Fibroblast of lung (primary cell): ENCODE results near the gene PDE6G. TPM values are rescaled to one million over a fixed set of nuclear protein-coding genes. Genes with fewer than 3 reads are reported as not detected.

Experiments used
- DNase-seq, 2 donors: peaks; one replicate each; pipeline versions ENCODE4 v3.0.0 to v3.0.0-alpha.2; 2010; ENCODE audit warnings: low read depth in 2 of 2
- H2AFZ ChIP-seq: 2 replicates; pipeline ENCODE4 v1.5.1; 2012; ENCODE audit warnings: low read length, control low read depth, inconsistent platforms
- H3K27ac ChIP-seq: 2 replicates; pipeline ENCODE4 v1.5.1; 2011; ENCODE audit warnings: low read length, control low read depth; ENCODE audit not compliant: insufficient read depth
- H3K27me3 ChIP-seq: 2 replicates; pipeline ENCODE4 v1.5.1; 2011; ENCODE audit warnings: mild to moderate bottlenecking, low read length; ENCODE audit not compliant: control insufficient read depth, insufficient read depth
- H3K36me3 ChIP-seq: 2 replicates; pipeline ENCODE4 v1.5.1; 2011; ENCODE audit warnings: low read length; ENCODE audit not compliant: control insufficient read depth, insufficient read depth
- H3K4me1 ChIP-seq: 2 replicates; pipeline ENCODE4 v1.5.1; 2011; ENCODE audit warnings: low read length; ENCODE audit not compliant: control insufficient read depth, insufficient read depth; ENCODE audit errors: extremely low read depth
- H3K4me2 ChIP-seq: 2 replicates; pipeline ENCODE4 v1.5.1; 2011; ENCODE audit warnings: low read length, control low read depth; ENCODE audit not compliant: insufficient read depth; ENCODE audit errors: extremely low read depth
- H3K4me3 ChIP-seq, 4 experiments: fragments of 200-600 bp in 1 of 4; sonication (generic) in 1 of 4; replicated peaks in 1 of 4; 2 replicates each; pipeline ENCODE4 v1.5.1; 2011 to 2016; ENCODE audit warnings: low read length in 4 of 4, low read depth in 3 of 4, mild to moderate bottlenecking in 3 of 4, control low read depth in 2 of 4, inconsistent platforms in 1 of 4, mixed read lengths in 1 of 4; ENCODE audit not compliant: insufficient read depth in 1 of 4; ENCODE audit errors: control extremely low read depth in 1 of 4
- H3K79me2 ChIP-seq: 2 replicates; pipeline ENCODE4 v1.5.1; 2012; ENCODE audit warnings: mild to moderate bottlenecking, low read length, inconsistent platforms; ENCODE audit not compliant: control insufficient read depth, insufficient read depth
- H3K9ac ChIP-seq: 2 replicates; pipeline ENCODE4 v1.5.1; 2011; ENCODE audit warnings: mild to moderate bottlenecking, low read length, control low read depth; ENCODE audit not compliant: insufficient read depth
- H3K9me3 ChIP-seq: 2 replicates; pipeline ENCODE4 v1.5.1; 2012; ENCODE audit warnings: low read depth, low read length; ENCODE audit not compliant: control insufficient read depth, insufficient read depth
- H4K20me1 ChIP-seq: 2 replicates; pipeline ENCODE4 v1.5.1; 2011; ENCODE audit warnings: low read length; ENCODE audit not compliant: control insufficient read depth, insufficient read depth; ENCODE audit errors: extremely low read depth
- CTCF ChIP-seq, 2 donors: IDR thresholded peaks in 1 of 2; conservative IDR thresholded peaks in 1 of 2; 1 replicate in 1 of 2; 2 replicates in 1 of 2; pipeline ENCODE4 v1.5.1; 2011 to 2012; ENCODE audit warnings: low read length in 2 of 2, control low read depth in 1 of 2, inconsistent platforms in 1 of 2, low read depth in 1 of 2, mild to moderate bottlenecking in 1 of 2
- EZH2 ChIP-seq: IDR thresholded peaks from 2 replicates; pipeline ENCODE4 v1.5.1; 2012; ENCODE audit warnings: low read length, control low read depth, mild to moderate bottlenecking; ENCODE audit errors: missing control alignments
- polyA plus RNA-seq, 2 donors: library from polyadenylated mRNA; depleted of rRNA in 1 of 2; stranded (reverse) in 1 of 2; unstranded in 1 of 2; fragments of >200 nt; gene quantifications; 2 replicates each; pipeline ENCODE4 v1.2.1, GENCODE V29; 2011 to 2012; ENCODE audit warnings: missing spikeins in 1 of 2
- total RNA-seq: library from RNA; depleted of rRNA; stranded (reverse); fragments of >200 nt; gene quantifications from 2 replicates; pipeline ENCODE4 v1.2.1, GENCODE V29; 2014

Gene PDE6G
- total and polyA plus RNA-seq, 2 donors (not counting 1 experiment from before 2014, with no cell fraction given), result 0.17 to 0.64 TPM

GRCh38 chr17:81660441-81660840, 4.1 kb upstream of the PDE6G start:
- peaks cover 10% of the 10 kb centered on the region for H3K36me3 ChIP-seq
- no peak for DNase-seq
- H3K9ac ChIP-seq, result no peak overlapping the region
- no peak overlapping the region for H3K4me3 ChIP-seq
- H3K4me2 ChIP-seq, result no peak overlapping the region
- no peak overlapping the region for H2AFZ ChIP-seq
- H3K27ac ChIP-seq, result no peak overlapping the region
- no peaks in the 10 kb centered on the region for H3K27me3 ChIP-seq
- H3K4me1 ChIP-seq, result peaks cover 3% of the 10 kb centered on the region
- no peaks in the 10 kb centered on the region for H3K9me3 ChIP-seq
- peaks cover 6% of the 10 kb centered on the region for H3K79me2 ChIP-seq
- no peaks in the 10 kb centered on the region for H4K20me1 ChIP-seq
- no peak for TF ChIP-seq CTCF (conservative IDR thresholded peaks at IDR 0.05 in 1 of 2, IDR thresholded peaks at IDR 0.05 in 1 of 2; ENCODE audit: low read depth in 1 of 2, low read length in 2 of 2)
- no peak for TF ChIP-seq EZH2

- no peaks in the 10 kb centered on the region for H3K4me1 ChIP-seq
- H3K9me3 ChIP-seq, result no peaks in the 10 kb centered on the region
- peaks cover under 1% of the 10 kb centered on the region for H3K36me3 ChIP-seq
- H3K27me3 ChIP-seq, result no peaks in the 10 kb centered on the region
- DNase-seq, result no peak
- H3K4me2 ChIP-seq, result no peak overlapping the region
- no peak overlapping the region for H2AFZ ChIP-seq
- H3K79me2 ChIP-seq, result no peaks in the 10 kb centered on the region
- H3K27ac ChIP-seq, result no peak overlapping the region
- H3K4me3 ChIP-seq, result no peak overlapping the region
- TF ChIP-seq EZH2 (no peak), CTCF (conservative IDR thresholded peaks at IDR 0.05 in 1 of 2, IDR thresholded peaks at IDR 0.05 in 1 of 2; ENCODE audit: low read depth in 1 of 2, low read length in 2 of 2) (no peak)
- H4K20me1 ChIP-seq, result no peaks in the 10 kb centered on the region
- H3K9ac ChIP-seq, result no peak overlapping the region
Observed at GRCh38 chr17:81659038-81659437, 2.7 kb upstream of the PDE6G start.

GRCh38 chr17:81656835-81657234, 493 bp upstream of the PDE6G start:
- H2AFZ ChIP-seq, result no peak overlapping the region
- TF ChIP-seq EZH2 (no peak), CTCF (conservative IDR thresholded peaks at IDR 0.05 in 1 of 2, IDR thresholded peaks at IDR 0.05 in 1 of 2; ENCODE audit: low read depth in 1 of 2, low read length in 2 of 2) (no peak)

More at GRCh38 chr17:81656835-81657234, 493 bp upstream of the PDE6G start:
- no peaks in the 10 kb centered on the region for H3K79me2 ChIP-seq
- H3K4me2 ChIP-seq, result no peak overlapping the region
- H3K36me3 ChIP-seq, result no peaks in the 10 kb centered on the region
- no peak for DNase-seq
- H3K4me1 ChIP-seq, result peaks cover 1% of the 10 kb centered on the region
- no peaks in the 10 kb centered on the region for H3K9me3 ChIP-seq
- no peaks in the 10 kb centered on the region for H4K20me1 ChIP-seq
- no peak overlapping the region for H3K4me3 ChIP-seq
- no peaks in the 10 kb centered on the region for H3K27me3 ChIP-seq
- no peak overlapping the region for H3K9ac ChIP-seq
- no peak overlapping the region for H3K27ac ChIP-seq
